MM.1S (cell line): Measurements from ENCODE around the gene GNAT1.

Source experiments
- EZH2phosphoT487 ChIP-seq: fragments of 300-600 bp; sonication (generic); IDR thresholded peaks from 2 replicates; pipeline ENCODE4 v1.6.1; 2018; ENCODE audit warnings: antibody characterized with exemption, low read length
- TF ChIP-seq, protein P1 (sequence below): fragments of 300-600 bp; sonication (generic); IDR thresholded peaks from 2 replicates; pipeline ENCODE4 v1.5.1; 2016; ENCODE audit warnings: antibody characterized with exemption, low read length, mixed read lengths

- TF ChIP-seq, protein P1, sequence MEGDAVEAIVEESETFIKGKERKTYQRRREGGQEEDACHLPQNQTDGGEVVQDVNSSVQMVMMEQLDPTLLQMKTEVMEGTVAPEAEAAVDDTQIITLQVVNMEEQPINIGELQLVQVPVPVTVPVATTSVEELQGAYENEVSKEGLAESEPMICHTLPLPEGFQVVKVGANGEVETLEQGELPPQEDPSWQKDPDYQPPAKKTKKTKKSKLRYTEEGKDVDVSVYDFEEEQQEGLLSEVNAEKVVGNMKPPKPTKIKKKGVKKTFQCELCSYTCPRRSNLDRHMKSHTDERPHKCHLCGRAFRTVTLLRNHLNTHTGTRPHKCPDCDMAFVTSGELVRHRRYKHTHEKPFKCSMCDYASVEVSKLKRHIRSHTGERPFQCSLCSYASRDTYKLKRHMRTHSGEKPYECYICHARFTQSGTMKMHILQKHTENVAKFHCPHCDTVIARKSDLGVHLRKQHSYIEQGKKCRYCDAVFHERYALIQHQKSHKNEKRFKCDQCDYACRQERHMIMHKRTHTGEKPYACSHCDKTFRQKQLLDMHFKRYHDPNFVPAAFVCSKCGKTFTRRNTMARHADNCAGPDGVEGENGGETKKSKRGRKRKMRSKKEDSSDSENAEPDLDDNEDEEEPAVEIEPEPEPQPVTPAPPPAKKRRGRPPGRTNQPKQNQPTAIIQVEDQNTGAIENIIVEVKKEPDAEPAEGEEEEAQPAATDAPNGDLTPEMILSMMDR, result no peak
- TF ChIP-seq EZH2phosphoT487, result no peak
Observed at GRCh38 chr3:50182533-50183099, 8.8 kb upstream of the GNAT1 start.
